SK-N-SH (cell line): Measurements from ENCODE around the gene ZNF407.

ENCODE experiments used
- CTCF ChIP-seq: fragments of 200-600 bp; sonication (generic); IDR thresholded peaks from 2 replicates; pipeline ENCODE4 v1.6.1; 2017; ENCODE audit warnings: antibody characterized with exemption, mild to moderate bottlenecking, moderate library complexity
- PBX3 ChIP-seq: IDR thresholded peaks from 2 replicates; pipeline ENCODE4; 2012
- RFX5 ChIP-seq: IDR thresholded peaks from 2 replicates; pipeline ENCODE4 v1.6.1; 2012; ENCODE audit warnings: mild to moderate bottlenecking, improper control_type of control experiment, low read length

- TF ChIP-seq PBX3 (no peak), RFX5 (no peak), CTCF (no peak)
Measured at GRCh38 chr18:74734013-74734444, 136.4 kb downstream of the ZNF407 start.
